GM19328 (cell line): ENCODE measurements around the gene KRTAP10-9.
"Not testable (repeated sequence)": the region's sequence is repeated elsewhere in the genome, so short reads cannot be mapped to it uniquely, and the experiment has no call there.

ENCODE experiments used
- ATAC-seq: cut with Tn5 transposase; IDR thresholded peaks from one replicate; pipeline ENCODE4 v1.9.1; 2021; ENCODE audit warnings: mild to moderate bottlenecking, moderate library complexity; ENCODE audit not compliant: unreplicated experiment

The KRTAP10-9 gene

GRCh38 chr21:44637851-44638348 is 11.0 kb downstream of the KRTAP10-9 start:
- not testable (repeated sequence) for ATAC-seq

- not testable (repeated sequence) for ATAC-seq
These were observed 11.8 kb downstream of the KRTAP10-9 start for GRCh38 chr21:44638506-44639330.

- ATAC-seq = no peak
These were observed 12.4 kb downstream of the KRTAP10-9 start for GRCh38 chr21:44639331-44639655.

- no peak for ATAC-seq
These were observed 13.9 kb downstream of the KRTAP10-9 start for GRCh38 chr21:44640761-44641160.

- no peak for ATAC-seq
These were observed 16.9 kb downstream of the KRTAP10-9 start for GRCh38 chr21:44643741-44644310.

GRCh38 chr21:44644878-44645277 is 18.0 kb downstream of the KRTAP10-9 start:
- no peak for ATAC-seq

GRCh38 chr21:44646366-44647221 is 19.7 kb downstream of the KRTAP10-9 start, which contains the start of gene KRTAP10-11:
TSS of gene KRTAP10-11 (plus strand) at chr21:44646414. CDS start at chr21:44646459, 45 bp downstream.
- not testable (repeated sequence) for ATAC-seq

GRCh38 chr21:44647222-44647552 is 20.3 kb downstream of the KRTAP10-9 start:
- ATAC-seq = no peak

- no peak for ATAC-seq
These were observed 21.8 kb downstream of the KRTAP10-9 start for GRCh38 chr21:44648557-44649311.

GRCh38 chr21:44649521-44650100 is 22.7 kb downstream of the KRTAP10-9 start:
- ATAC-seq = no peak

GRCh38 chr21:44650265-44650972 is 23.5 kb downstream of the KRTAP10-9 start:
- ATAC-seq = no peak

GRCh38 chr21:44650973-44651675 is 24.2 kb downstream of the KRTAP10-9 start:
- no peak for ATAC-seq

GRCh38 chr21:44653123-44653522 is 26.2 kb downstream of the KRTAP10-9 start:
- no peak for ATAC-seq

GRCh38 chr21:44653656-44654575 is 27.0 kb downstream of the KRTAP10-9 start:
- ATAC-seq = no peak

- ATAC-seq = no peak
These were observed 27.8 kb downstream of the KRTAP10-9 start, which contains the start of gene KRTAP12-4 for GRCh38 chr21:44654576-44655175. TSS of gene KRTAP12-4 (minus strand) at chr21:44654659. CDS start at chr21:44654614, 45 bp downstream.

- ATAC-seq = no peak
These were observed 30.0 kb downstream of the KRTAP10-9 start for GRCh38 chr21:44656868-44657267.
